Embryonic facial prominence (tissue), 1 donor: ENCODE results near the gene PEAK1.
A peak's percentile ranks its signal among the peaks of the same experiment; 100 is the strongest.

Experiments
- DNase-seq: peaks from one replicate; pipeline ENCODE4 v3.0.0-alpha.2; 2016; ENCODE audit errors: extremely low spot score

PEAK1 gene

DNA sequence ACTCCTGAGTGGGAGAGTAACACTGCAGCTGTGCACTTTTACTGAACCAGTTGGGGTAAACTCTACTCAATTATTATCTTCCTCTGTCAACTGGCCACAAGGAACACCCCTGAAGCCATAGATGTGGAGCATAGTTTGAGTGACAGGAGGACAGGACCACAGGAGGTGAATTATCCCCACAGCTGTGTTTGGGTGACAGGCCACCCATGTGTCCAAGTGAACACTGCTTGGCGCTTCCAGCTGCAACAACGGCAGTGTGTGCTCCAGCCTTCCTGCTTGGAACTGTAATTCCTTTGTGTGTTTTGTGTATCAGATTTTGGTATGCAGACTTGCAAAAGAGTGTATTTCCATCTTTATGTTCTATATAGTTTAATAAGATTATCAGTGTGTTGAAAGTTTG is 328.8 kb downstream of the PEAK1 start:
- no peak for DNase-seq

DNA sequence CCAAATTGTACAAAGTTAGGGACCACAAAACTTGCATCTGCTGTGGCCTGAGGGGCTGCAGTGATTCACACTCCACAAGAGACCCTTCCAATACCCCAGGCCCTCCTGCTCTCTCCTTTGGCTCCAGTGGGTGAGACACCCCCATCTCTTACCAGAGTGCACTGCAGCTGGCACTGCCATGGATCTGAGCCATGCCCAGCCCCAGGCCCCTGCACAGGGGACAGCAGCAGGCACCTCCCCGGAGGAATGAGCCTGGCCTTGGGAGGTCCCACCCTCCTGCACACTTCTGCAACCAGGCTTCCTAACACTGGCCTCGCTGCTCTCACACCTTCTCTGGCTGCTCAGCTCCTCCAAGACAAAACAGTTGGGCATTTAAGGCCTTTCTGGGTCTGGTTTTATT is 332.7 kb downstream of the PEAK1 start:
- DNase-seq = no peak

DNA sequence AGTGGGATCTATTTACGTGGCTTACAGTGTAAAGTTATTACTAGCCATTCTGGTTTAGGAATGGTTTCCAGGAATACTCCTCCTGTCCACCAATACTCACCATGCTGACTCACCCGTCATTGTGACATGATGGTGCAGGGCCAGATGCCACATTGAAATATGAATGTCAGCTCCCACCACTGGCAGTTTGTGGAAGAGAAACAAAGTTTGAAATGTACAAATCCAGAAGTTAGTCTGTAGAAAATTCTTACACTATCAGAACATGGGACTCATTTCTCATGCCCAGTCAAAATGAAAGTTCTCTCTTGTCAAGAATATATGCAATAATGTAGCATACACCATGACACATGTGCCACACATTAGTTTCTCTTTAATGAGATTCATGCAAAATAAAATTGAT is 334.6 kb downstream of the PEAK1 start:
- no peak for DNase-seq

DNA sequence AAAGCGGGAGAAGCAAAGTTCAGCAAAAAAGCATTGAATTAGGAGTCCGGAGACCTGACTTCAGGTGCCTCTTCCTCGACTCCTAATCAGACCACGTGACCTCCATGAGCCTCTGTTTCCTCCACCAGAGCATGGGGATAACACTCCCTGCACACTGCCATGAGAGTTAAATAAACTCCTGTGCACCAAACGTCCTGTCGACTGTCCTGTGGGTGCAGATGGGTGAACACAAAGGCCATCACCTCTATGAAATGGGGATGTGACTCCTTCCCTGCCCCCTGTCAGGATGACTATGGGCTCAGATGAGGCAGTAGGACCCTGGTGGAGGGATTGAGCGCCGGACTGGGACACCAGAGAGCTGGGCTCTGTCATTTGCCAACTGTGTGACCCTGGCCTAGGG is 335.5 kb downstream of the PEAK1 start:
- DNase-seq = no peak

DNA sequence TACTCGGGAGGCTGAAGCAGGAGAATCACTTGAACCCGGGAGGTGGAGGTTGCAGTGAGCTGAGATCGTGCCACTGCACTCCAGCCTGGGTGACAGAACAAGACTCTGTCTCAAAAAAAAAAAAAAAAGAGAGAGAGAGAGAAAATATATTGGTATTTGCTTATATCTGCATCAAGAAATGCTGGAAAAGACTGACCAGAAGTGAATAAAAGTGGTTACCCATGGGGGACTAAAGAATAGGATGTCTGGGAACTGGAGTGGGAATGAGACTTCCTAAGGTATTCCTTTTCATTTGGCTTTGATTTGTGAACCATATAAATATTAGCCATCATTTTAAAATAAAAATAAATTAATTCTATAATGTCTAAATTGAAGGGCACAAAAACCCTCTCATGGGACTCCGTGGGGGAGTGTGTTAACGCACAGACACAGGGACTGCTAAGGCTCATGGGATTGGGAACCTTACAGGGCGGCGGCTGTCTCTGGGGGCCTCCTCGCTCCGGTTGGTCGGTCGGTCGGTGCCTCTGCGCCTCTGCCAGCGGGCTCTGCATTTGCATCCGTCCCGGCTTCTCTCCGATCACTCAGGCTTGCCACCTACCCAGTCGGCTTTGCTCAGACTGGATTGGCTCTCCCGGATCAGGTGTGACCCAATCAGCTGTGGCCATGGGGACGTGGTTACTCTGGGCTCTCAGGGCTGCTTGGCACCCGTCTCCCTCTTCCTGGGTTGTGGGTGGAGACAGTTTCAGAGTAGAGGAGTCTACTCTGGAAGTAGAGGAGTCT is 336.3 kb downstream of the PEAK1 start:
- DNase-seq = no peak

DNA sequence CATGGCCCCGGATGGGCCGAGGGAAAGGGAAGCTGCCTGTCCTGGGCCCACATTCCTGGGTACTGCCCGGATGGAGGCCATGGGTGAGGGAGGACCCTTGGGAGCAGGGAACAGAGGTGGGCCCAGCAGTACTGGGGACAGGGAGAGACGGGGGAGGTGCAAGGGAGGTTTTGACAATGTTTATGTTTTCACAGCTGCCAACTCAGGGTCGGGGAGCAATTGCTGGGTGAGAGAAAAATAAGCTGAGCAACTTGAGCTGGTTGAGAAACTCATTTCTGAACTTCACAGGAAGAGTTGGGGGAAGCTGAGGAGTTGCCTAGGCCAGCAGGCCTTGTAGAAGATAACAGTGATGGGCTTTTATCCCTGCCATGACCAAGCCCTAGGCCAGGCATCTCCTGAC is 337.9 kb downstream of the PEAK1 start:
- DNase-seq = no peak

DNA sequence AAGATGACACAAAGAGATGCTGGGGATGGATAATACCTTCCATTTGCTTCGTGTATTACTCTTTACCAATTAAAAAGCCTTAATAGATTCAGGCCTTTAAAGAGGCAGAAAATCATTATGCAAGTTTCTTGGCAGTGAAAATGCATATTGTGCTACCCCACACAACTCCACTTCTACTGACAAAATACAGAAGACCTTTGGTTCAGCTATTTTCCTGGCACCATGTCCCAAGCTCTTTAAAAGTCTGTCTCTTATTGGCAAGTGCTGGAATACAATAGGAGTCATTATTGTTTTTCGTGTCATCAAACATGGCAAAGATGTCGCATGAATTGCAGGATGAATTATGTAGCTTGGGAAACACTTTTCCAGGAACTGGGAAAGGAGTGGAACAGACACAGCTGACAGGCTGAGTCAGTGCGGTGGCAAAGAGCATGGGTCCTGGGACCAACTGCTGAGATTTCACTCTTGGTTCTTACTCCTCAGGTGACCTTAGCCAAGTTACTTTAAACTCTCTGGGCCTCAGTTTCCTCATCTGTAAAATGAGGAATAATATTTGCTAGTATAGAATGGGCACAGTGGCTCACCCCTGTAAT is 343.5 kb downstream of the PEAK1 start:
- DNase-seq = no peak

DNA sequence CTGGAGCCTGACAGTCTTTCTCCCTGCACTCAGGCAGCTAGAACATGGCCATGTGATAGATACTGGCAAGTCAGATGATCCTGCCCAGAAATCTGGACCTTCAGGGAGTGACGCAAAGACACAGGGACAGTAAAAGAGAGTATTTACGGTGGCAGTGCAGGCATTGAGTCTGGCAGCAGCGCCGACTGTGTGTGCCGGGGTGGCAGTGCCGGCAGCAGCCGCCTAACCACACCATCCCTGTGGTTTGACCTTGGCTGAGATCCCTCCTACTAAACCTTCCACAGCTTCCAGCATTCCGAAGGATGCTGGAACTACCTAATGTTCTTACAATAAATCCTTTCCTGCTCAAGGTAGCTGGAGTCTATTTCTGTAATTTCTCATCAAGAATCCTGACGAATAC is 344.4 kb downstream of the PEAK1 start:
- DNase-seq = no peak

DNA sequence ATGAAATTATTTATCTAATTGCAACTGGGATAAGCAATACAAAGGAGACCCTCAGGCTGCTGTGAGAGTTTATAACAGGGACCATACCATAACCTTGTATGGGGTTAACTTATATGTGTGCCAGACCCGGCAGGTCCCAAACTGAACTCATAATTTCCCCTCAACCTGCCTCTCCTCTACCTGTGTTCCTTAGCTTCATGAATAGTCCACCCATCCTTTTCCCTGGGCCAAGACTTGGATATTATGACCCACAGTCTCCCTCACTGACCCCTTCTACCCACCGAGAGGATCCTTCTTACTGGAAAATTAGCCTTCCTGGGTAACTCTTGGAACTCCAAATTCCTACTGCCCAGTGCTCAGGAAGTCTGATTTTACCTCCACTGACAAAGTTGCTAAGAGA is 345.6 kb downstream of the PEAK1 start:
- DNase-seq = no peak

DNA sequence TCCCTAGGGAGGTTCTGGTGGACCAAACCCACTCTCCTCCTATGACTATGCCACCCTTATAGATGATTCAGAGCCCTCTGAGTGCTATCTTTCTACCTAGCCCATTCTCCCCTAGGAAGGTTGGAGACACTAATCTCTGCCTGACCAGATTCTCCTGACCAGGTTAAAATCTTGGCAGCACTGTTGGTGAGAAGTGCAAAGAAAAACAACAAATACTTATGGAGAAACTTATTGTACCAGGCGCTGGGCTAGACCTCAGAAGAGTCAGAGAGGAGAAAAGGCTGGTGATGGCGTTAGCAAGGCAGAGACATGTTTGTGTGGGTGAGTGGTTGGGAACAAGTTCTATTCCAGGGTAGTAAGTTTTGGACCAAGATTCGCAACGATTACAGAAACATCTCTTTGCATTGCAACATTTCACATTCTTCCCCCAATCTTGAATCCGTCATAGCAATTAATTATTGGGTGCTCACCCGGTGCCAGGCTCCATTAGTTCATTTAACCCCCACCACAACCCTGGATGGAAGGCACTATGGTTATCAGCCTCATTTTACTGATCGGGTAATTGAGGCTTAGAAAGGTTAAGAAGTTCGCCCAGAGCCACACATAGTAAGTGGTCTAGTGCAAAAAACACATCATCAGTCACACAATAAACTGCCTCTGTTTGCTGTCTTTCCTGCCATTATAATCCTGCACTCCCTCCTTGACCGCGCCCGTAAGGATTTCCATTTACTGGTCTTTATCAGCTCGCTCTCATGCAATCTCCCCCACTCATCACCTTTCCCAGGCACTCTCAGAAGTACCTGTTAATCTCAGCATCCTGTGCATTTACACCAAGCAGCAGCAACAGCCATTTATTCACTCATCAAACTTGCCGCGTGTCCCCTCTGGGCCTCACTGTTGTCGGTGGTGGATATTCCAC is 348.3 kb downstream of the PEAK1 start:
- no peak for DNase-seq

DNA sequence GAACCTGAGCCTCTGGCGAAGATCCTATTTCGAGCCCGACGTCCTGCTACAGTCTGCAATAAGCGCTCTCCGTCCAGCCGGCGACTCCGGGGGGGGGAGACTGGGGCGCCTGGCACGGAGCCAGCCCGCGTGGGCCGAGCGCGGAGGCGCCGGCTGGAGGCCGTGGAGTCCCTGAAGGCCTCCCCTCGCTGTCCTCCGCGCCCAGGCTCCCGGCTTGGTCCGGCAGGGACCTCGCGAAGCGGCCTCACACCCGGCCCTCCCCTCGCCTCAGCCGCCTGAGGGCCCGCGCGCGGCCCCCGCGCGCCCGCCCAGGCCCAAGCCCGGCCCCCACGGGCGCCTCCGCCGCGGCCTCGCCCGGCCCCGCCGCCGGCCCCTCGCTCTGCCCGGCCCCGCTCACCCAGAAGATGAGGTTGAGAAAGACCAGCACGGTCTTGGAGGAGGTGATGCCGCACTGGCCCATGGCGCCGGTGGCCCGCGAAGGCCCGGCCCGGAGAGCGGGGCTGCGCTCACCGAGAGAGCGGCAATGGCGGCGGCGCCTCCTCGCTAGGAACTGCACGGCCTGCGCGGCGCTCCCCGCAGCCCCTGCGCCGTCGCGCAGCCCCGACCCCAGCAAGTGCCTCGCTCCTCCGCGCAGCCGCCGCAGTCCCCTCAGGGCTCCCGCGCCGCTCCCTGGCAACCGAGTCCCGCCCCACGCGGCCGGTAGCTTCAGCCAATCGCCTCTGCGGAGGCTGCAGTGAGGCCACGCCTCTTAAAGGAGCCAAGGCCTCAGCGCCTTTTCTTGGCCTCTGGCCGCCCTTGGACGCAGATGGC is 349.2 kb downstream of the PEAK1 start, which contains the start of gene TSPAN3:
TSPAN3 (minus strand) TSS at position 615 of the 810 bp plus-strand sequence; CDS start at position 460, 155 bp downstream.
- peak; percentile 85 for DNase-seq

DNA sequence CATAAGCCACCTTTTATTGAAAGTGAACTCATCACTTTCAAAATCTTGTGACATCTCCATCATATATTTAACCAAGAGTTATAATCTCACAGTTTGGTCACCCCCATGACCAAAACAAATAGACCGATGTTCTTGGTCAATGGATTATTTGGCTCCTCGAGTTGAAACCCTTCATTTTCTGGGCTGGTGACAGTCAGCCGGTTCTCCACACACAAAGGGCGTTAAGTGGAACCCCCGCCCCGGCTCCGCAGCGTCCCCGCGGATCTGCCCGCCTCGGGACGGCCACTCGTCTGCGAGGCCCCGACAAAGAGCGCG is 349.8 kb downstream of the PEAK1 start:
- no peak for DNase-seq

DNA sequence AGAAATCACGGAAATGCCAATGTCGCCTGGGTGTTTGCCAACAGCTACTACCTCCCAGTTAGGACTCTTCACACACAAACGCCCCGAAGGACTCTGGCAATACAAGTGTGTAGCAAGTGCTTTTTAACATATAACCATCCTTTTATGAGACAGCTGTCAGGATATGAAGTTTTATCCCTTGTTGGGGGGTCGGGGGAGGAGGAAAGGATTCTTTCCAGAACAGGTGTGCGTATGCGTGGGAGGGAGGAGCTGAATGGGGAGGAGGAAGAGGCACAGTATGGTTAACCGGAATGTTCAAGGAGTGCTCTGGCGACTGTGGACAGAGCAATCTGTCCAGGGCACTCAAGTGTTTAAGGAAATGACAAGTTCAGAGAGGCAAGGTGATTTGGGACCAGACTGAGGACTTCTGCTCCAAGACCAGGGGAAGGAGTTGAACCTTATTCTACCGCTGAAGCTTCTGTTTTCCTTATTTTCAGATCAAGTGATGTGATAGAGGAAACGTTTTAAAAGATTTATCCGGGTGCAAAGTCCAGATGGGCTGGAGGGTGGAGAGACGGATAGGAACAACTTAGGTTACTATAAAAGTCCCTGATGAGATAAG is 350.3 kb downstream of the PEAK1 start:
- DNase-seq = no peak

DNA sequence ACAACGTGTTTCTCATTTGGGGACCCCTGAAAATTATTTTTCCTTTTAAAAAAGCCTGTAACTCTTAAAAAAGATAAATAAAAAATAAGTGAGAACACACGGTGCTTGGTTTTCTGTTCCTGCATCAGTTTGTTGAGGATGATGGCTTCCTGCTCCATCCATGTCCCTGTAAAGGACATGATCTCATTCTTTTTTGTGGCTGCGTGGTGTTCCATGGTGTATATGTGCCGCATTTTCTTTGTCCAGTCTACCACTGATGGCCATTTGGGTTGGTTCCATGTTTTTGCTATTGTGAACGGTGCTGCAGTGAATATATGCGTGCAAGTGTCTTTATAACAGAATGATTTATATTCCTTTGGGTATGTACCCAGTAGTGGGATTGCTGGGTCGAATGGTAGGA is 351.3 kb downstream of the PEAK1 start:
- DNase-seq = no peak

DNA sequence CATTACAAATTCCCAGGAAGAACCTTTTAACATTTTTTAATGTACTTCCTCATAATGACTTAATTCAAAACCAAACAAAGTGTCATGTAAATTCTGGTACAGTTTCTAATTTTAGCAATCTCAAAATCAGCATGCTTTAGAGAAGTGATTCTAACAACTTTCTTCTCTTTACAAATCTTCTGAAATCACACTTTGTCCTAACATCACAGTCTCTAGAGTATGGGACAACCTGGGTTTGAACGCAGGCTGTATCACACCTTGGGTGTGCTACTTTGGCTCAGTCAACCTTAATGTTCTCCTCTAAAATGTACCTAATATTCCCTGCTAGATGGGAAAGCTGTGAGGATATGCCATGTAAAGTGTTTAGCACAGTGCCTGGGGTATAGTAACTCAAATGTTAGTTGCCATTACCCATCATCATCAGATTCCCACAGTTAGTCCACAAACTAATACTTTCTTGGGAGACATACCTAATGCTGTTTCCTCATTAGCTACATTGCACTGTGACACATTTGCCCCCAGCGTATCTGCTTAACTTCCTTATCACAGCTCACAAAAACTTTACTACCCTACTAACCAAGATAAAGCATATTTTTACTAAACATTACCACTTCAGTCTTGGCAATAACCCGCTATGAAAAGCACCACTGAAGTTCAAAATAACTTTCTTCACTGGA is 352.1 kb downstream of the PEAK1 start:
- DNase-seq = no peak

DNA sequence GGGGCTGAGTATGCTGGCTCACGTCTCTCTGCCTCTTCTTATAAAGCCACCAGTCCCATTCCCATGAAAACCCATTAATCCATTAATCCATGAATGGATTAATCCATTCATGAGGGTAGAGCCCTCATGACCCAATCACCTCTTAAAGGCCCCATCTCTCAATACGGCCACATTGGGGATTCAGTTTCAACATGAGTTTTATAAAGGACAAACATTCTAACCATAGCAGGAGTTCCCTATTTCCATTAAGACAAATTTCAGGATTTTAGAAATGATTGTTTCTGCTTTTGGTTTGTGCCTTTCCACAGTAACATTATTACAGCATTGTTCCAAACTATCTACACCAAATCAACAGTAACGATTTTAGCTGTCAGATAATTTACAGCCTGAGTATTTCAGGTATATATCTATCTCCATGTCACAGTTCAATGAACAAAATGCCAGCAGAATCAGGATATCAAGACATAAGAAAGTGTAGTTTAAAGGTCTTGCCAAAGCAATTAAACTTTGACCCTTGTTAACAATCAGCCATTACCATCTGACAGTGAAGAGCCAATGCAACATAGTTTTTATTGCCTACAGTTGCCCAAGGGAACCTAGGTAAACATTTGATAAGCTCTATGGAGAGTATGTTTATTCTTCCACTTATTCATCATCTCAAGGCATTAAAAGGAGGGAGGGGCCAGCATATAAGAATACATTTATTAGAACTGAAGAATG is 352.8 kb downstream of the PEAK1 start:
- DNase-seq = no peak

DNA sequence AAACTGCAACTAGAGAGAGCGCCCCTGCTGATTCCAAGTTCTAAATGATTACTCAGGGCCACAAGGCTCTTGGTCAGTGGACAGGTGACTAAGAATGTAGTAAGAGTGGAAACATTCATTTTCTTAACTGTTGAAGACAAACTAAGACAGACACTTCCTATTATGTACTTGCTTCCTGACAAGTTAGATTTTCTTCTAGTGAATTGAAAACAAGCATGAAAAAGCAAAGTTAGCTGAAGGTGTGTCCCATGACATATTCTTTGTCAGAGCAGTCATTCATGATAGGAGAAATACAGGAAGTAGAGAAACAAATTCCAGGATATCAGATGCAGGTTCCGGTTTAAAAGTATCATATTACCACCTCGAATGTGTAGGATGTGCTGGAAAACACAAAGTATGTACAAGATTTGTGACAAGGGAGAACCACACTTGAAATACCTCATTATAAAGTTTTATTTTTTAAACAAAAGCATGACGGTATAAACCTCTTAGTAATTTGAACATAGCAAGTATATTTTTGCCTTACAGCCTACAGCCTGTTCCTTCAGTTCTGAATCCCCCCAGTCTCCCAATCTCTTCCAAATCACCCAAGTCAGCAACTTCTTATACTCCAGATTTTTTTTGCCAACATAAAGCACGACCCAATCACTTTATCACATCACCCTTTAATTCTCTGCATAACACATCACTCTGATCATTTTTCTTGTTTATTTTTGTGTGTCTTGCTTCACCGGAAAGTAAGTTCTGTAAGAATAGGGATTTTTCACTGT is 355.2 kb downstream of the PEAK1 start:
- no peak for DNase-seq

DNA sequence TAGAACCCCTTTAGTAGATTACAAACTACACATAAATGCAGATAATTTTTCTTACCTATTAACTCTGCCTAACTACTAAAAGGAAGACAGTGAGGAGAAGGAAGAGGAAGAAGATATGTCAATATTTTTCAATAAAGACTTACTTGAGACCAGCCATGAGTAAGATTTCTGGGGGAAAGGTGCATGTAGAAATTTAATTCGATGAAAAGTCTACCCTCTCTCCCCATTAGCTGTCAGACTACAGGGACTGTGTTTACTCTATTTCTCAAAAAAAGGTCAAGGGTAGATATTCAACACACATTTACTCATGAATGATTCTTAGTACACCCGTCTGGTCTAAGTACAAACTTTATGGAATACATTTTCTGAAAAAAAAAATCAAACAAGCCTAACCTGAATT is 355.8 kb downstream of the PEAK1 start:
- no peak for DNase-seq

DNA sequence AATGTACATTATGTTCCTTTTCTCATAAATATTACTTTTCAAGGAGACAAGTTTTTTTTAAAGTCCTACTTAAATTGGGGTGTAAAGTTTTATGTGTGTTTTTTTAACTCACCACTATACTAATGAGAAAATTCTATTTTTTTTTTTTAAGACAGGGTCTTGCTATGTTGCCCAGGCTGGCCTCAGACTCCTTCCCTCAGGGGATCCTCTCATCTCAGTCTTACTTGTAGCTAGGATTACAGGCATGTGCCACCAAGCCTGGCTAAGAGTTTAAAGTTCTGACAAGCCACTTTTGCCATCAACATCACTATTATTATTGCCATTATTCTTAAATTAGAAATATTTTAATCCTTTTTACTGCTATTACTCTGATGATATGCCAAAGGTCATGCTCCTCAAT is 356.7 kb downstream of the PEAK1 start:
- no peak for DNase-seq
